GM18507 (cell line): ENCODE measurements around the gene RNF223.
"Not testable (repeated sequence)": the region's sequence is repeated elsewhere in the genome, so short reads cannot be mapped to it uniquely, and the experiment has no call there.

Source experiments
- DNase-seq: peaks from one replicate; pipeline ENCODE4 v3.0.0; 2011; ENCODE audit warnings: low read depth; ENCODE audit not compliant: insufficient read length; ENCODE audit errors: extremely low spot score
- FAIRE-seq: peaks from 2 replicates; lab custom pipeline; 2011; peaks lifted over from hg19 to GRCh38; lab: Jason Lieb, UNC

Gene RNF223

GRCh38 chr1:1063945-1064831 lies 9.9 kb downstream of the RNF223 start:
- peak; percentile 65 for DNase-seq
- FAIRE-seq = peak; percentile 76

- no peak for DNase-seq
- FAIRE-seq = no peak
Measured at GRCh38 chr1:1063261-1063944, 10.7 kb downstream of the RNF223 start.

GRCh38 chr1:1062348-1063163 lies 11.6 kb downstream of the RNF223 start:
- no peak for FAIRE-seq
- no peak for DNase-seq

- FAIRE-seq (no peak), DNase-seq (no peak)
Measured at GRCh38 chr1:1061682-1062345, 12.3 kb downstream of the RNF223 start.

GRCh38 chr1:1060281-1061000 lies 13.7 kb downstream of the RNF223 start:
- DNase-seq (no peak), FAIRE-seq (no peak)

- FAIRE-seq (peak; percentile 15), DNase-seq (peak; percentile 97)
Measured at GRCh38 chr1:1059494-1060280, 14.4 kb downstream of the RNF223 start.

GRCh38 chr1:1058921-1059493 lies 15.1 kb downstream of the RNF223 start:
- FAIRE-seq = no peak
- no peak for DNase-seq

- DNase-seq = no peak
- no peak for FAIRE-seq
Measured at GRCh38 chr1:1058088-1058905, 15.8 kb downstream of the RNF223 start.

GRCh38 chr1:1057769-1058087 lies 16.4 kb downstream of the RNF223 start:
- FAIRE-seq, DNase-seq: not testable (repeated sequence)

GRCh38 chr1:1055841-1056736 lies 18.0 kb downstream of the RNF223 start:
- no peak for FAIRE-seq
- DNase-seq = no peak

GRCh38 chr1:1054971-1055370 lies 19.1 kb downstream of the RNF223 start:
- DNase-seq (no peak), FAIRE-seq (no peak)

- no peak for FAIRE-seq
Measured at GRCh38 chr1:1054099-1054700, 19.9 kb downstream of the RNF223 start.

GRCh38 chr1:1053682-1054081 lies 20.4 kb downstream of the RNF223 start:
- DNase-seq (no peak), FAIRE-seq (no peak)

More at GRCh38 chr1:1054099-1054700, 19.9 kb downstream of the RNF223 start:
- DNase-seq = no peak

- no peak for DNase-seq
- FAIRE-seq = no peak
Measured at GRCh38 chr1:1053022-1053421, 21.1 kb downstream of the RNF223 start.

GRCh38 chr1:1052003-1052840 lies 21.9 kb downstream of the RNF223 start:
- DNase-seq (no peak), FAIRE-seq (no peak)
